H1 (cell line): ENCODE measurements around the gene NEGR1. TPM values are rescaled to one million over a fixed set of nuclear protein-coding genes. Genes with fewer than 3 reads are reported as not detected.

Experiments
- CHD2 ChIP-seq: IDR thresholded peaks from 2 replicates; pipeline ENCODE4 v1.6.1; 2012; ENCODE audit warnings: low read length, improper control_type of control experiment
- E2F6 ChIP-seq: IDR thresholded peaks from 2 replicates; pipeline ENCODE4 v1.6.1; 2012; ENCODE audit warnings: inconsistent platforms
- RBBP5 ChIP-seq: IDR thresholded peaks from 2 replicates; pipeline ENCODE4 v1.7.1; 2012; ENCODE audit warnings: low read depth, mild to moderate bottlenecking, inconsistent platforms, low read length, moderate library complexity, borderline replicate concordance
- SIN3A ChIP-seq, 2 experiments: IDR thresholded peaks in 1 of 2; conservative IDR thresholded peaks in 1 of 2; 2 replicates each; pipeline ENCODE4 v1.6.1; 2011 to 2012; ENCODE audit warnings: low read length in 2 of 2, improper control_type of control experiment in 1 of 2, low read depth in 1 of 2, mild to moderate bottlenecking in 1 of 2
- TEAD4 ChIP-seq: IDR thresholded peaks from 2 replicates; pipeline ENCODE4 v1.6.1; 2012; ENCODE audit warnings: low read depth, low read length, inconsistent platforms, mixed read lengths
- polyA plus RNA-seq, 7 experiments: library from polyadenylated mRNA; depleted of rRNA in 3 of 7; stranded (reverse) in 5 of 7; unstranded in 2 of 7; fragments of >200 nt in 5 of 7; fragments of 200-250 nt in 2 of 7; gene quantifications; 1 replicate in 5 of 7; 2 replicates in 1 of 7; 4 replicates in 1 of 7; pipeline versions ENCODE4 v1.2.1 to v1.2.3, GENCODE V29; 2011 to 2013; ENCODE audit warnings: missing spikeins in 2 of 7, mixed read lengths in 2 of 7
- total RNA-seq: library from RNA; stranded (reverse); fragmentation: NEBNext Ultra II Directional; extraction: Animal tissue kit (Norgen Biotek cat#: 25700); gene quantifications from 2 replicates; pipeline ENCODE4 v1.2.1, GENCODE V29; 2021

The NEGR1 gene
- total and polyA plus RNA-seq, 2 of the 8 experiments (the other 6 are each of a cell fraction or from before 2014, with no cell fraction given): 0.71 to 1.3 TPM

- no peak for TF ChIP-seq SIN3A (conservative IDR thresholded peaks at IDR 0.05 in 1 of 2, IDR thresholded peaks at IDR 0.05 in 1 of 2; ENCODE audit: low read depth in 1 of 2, low read length in 2 of 2)
- TF ChIP-seq CHD2: no peak
- TF ChIP-seq TEAD4: no peak
- TF ChIP-seq E2F6: no peak
- TF ChIP-seq RBBP5: no peak
These were observed 585 bp downstream of the NEGR1 start (continued) for GRCh38 chr1:72281637-72282270.
